Cardiac ventricle fibroblast (primary cell): ENCODE results near the gene DDX19B. TPM values are rescaled to one million over a fixed set of nuclear protein-coding genes. Genes with fewer than 3 reads are reported as not detected.

Experiments
- total RNA-seq: library from RNA; depleted of rRNA; stranded (reverse); fragments of >200 nt; gene quantifications from 2 replicates; pipeline ENCODE4 v1.2.3, GENCODE V29; 2015

DDX19B gene
- 17.3 and 33.0 TPM in 2 replicates for total RNA-seq

GRCh38 chr16:70298988-70299938 is at the start of gene DDX19B:
TSS of gene DDX19B (plus strand) at chr16:70299186. CDS start at chr16:70299298, 112 bp downstream.

GRCh38 chr16:70251629-70252354 is 47.2 kb upstream of the DDX19B start, which contains the start of gene EXOSC6:
TSS of gene EXOSC6 (minus strand) at chr16:70251940. CDS start at chr16:70251900, 40 bp downstream.

GRCh38 chr16:70289229-70290094 is 9.5 kb upstream of the DDX19B start, which contains the start of gene AARS1:
TSS of gene AARS1 (minus strand) at chr16:70289506. CDS start at chr16:70282763, 6,743 bp downstream.

Other genes starting within 250 kb of the DDX19B start
- 22.0 and 24.7 TPM in 2 replicates for gene PDPR, start 184.9 kb upstream of the DDX19B start, total RNA-seq
- not detected in 2 replicates for gene CLEC18C, start 125.4 kb upstream of the DDX19B start, total RNA-seq
- 14.1 and 16.8 TPM in 2 replicates for gene EXOSC6, start 47.2 kb upstream of the DDX19B start, total RNA-seq
- gene AARS1, start 9.7 kb upstream of the DDX19B start, total RNA-seq, result 103 and 104 TPM in 2 replicates
- gene DDX19A, start 47.7 kb downstream of the DDX19B start, total RNA-seq, result 58.0 and 62.2 TPM in 2 replicates
- 18.3 and 23.8 TPM in 2 replicates for gene ST3GAL2, start 139.9 kb downstream of the DDX19B start, total RNA-seq
- gene FCSK, start 155.4 kb downstream of the DDX19B start, total RNA-seq, result 4.9 and 8.5 TPM in 2 replicates
- gene COG4, start 224.4 kb downstream of the DDX19B start, total RNA-seq, result 36.0 and 49.2 TPM in 2 replicates
- gene SF3B3, start 224.6 kb downstream of the DDX19B start, total RNA-seq, result 107 and 126 TPM in 2 replicates